Caco-2 (cell line): ENCODE data around the gene FSTL3. TPM values are rescaled to one million over a fixed set of nuclear protein-coding genes. Genes with fewer than 3 reads are reported as not detected.

ENCODE experiments used
- BruUV-seq: library from RNA; stranded (reverse); fragments of 400-500 nt; replicated peaks from 2 replicates; lab custom pipeline; 2021; lab: Mats Ljungman, UMichigan
- CTCF ChIA-PET: fragments of 300-600 bp; sonication (Branson Sonifier 250); formaldehyde crosslinking; loops from one replicate; lab custom pipeline; 2022; ENCODE audit warnings: antibody characterized with exemption; lab: Charles Lee
- POLR2A ChIA-PET: fragments of 300-600 bp; sonication (Branson Sonifier 250); formaldehyde crosslinking; loops from one replicate; lab custom pipeline; 2022; ENCODE audit warnings: antibody characterized with exemption; lab: Charles Lee
- DNase-seq, 2 experiments: peaks; one replicate each; pipeline versions ENCODE4 v3.0.0 to v3.0.0-alpha.2; 2020 to 2022
- H3K27me3 ChIP-seq: replicated peaks from 2 replicates; pipeline ENCODE4 v1.6.0; 2011; ENCODE audit warnings: low read length; ENCODE audit not compliant: control insufficient read depth, insufficient read depth
- H3K36me3 ChIP-seq: 2 replicates; pipeline ENCODE4 v1.5.1; 2011; ENCODE audit warnings: low read length; ENCODE audit not compliant: control insufficient read depth, insufficient read depth
- H3K4me1 ChIP-seq: fragments of 250-450 bp; sonication (Bioruptor Pico); 2 replicates; pipeline ENCODE4 v1.5.1; 2020; ENCODE audit warnings: mild to moderate bottlenecking
- H3K4me3 ChIP-seq: 2 replicates; pipeline ENCODE4 v1.5.1; 2011; ENCODE audit warnings: low read depth, mild to moderate bottlenecking, control low read depth, low read length
- H3K9me3 ChIP-seq: fragments of 250-450 bp; sonication (Bioruptor Pico); 2 replicates; pipeline ENCODE4 v1.5.1; 2020; ENCODE audit warnings: mild to moderate bottlenecking, moderate library complexity
- H3K27ac Mint-ChIP-seq: one replicate; pipeline ENCODE4 v1.8.0; 2022; ENCODE audit warnings: mixed read lengths; ENCODE audit not compliant: unreplicated experiment
- H3K27me3 Mint-ChIP-seq: one replicate; pipeline ENCODE4 v1.8.0; 2022; ENCODE audit warnings: mixed read lengths; ENCODE audit not compliant: insufficient read depth, unreplicated experiment
- H3K36me3 Mint-ChIP-seq: one replicate; pipeline ENCODE4 v1.8.0; 2022; ENCODE audit warnings: mild to moderate bottlenecking, mixed read lengths; ENCODE audit not compliant: insufficient read depth, unreplicated experiment
- H3K4me1 Mint-ChIP-seq: one replicate; pipeline ENCODE4 v1.8.0; 2022; ENCODE audit warnings: low read depth, mixed read lengths; ENCODE audit not compliant: unreplicated experiment
- H3K4me3 Mint-ChIP-seq: one replicate; pipeline ENCODE4 v1.8.0; 2022; ENCODE audit warnings: mild to moderate bottlenecking, moderate library complexity, mixed read lengths; ENCODE audit not compliant: unreplicated experiment
- H3K9me3 Mint-ChIP-seq: one replicate; pipeline ENCODE4 v1.8.0; 2022; ENCODE audit warnings: mixed read lengths; ENCODE audit not compliant: unreplicated experiment
- intact Hi-C: fragments of 100-400 bp; cut with micrococcal nuclease; formaldehyde crosslinking; loops from one replicate; pipeline ENCODE4 v1.10.0; 2022; ENCODE audit not compliant: unreplicated experiment
- total RNA-seq: library from RNA; stranded (reverse); gene quantifications from 2 replicates; pipeline ENCODE4 v1.2.3, GENCODE V29; 2022
- TF ChIP-seq, protein P1 (sequence below), 2 experiments: fragments of 200-600 bp in 1 of 2; IDR thresholded peaks; 1 replicate in 1 of 2; 2 replicates in 1 of 2; pipeline versions ENCODE4 v1.5.1 to v1.8.0; 2011 to 2022; ENCODE audit warnings: antibody characterized with exemption in 1 of 2, control low read depth in 1 of 2, inconsistent platforms in 1 of 2, low read depth in 1 of 2, low read length in 1 of 2, mild to moderate bottlenecking in 1 of 2, moderate library complexity in 1 of 2; ENCODE audit not compliant: insufficient read depth in 1 of 2, severe bottlenecking in 1 of 2, unreplicated experiment in 1 of 2

FSTL3 gene
- total RNA-seq, 1 experiment from 2014 or later = 26.3 TPM

DNA sequence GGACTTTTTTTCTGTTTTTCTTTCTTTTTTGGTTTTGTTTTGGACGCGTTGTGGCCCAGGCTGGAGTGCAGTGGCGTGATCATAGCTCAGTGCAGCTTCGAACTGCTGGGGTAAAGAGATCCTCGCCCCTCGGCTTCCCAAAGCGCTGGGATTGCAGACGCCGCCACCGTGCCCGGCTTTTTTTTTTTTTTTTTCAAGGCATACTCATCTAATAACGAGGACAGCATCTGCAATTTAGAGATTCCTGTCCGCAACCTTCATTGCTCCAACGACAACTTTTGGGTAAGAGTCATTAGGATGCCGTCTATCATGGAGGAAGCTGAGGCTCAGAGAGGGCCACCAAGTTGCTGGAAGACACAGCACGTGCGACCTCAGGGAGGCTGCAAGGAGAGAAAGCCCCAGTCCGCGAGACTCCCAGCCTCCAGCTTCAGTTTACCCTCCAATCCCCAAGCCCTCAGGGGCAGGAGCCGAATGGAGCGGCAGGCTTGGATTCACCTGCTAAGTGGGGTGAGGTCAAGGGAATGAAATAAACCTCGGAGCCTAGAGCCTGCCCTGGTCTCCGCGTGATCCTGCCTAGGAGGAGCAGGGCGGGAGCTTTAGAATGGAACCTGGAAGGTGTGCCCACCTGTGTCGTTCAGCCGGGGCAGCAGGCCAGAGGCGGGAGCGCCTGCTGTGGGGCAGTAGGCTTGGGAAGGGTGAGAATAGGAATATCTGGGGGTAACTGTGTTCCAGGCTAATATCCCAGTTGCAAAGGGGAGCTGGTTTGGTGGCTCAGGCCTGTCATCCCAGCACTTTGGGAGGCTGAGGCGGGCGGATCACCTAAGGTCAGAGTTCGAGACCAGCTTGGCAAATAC, 42.2 kb upstream of the FSTL3 start:
- peaks cover 7% of the 10 kb centered on the region for H3K4me1 Mint-ChIP-seq
- H3K27ac Mint-ChIP-seq = peak overlapping the region; percentile 96
- no peaks in the 10 kb centered on the region for H3K9me3 Mint-ChIP-seq
- peak overlapping the region; percentile 100 for H3K4me3 Mint-ChIP-seq
- no peaks in the 10 kb centered on the region for H3K27me3 ChIP-seq
- H3K4me3 ChIP-seq = peak overlapping the region; percentile 57
- H3K36me3 ChIP-seq = no peaks in the 10 kb centered on the region
- ChIA-PET CTCF (no interaction called here), POLR2A (interaction anchor here (0.7 kb wide), 1 partner anchor 102 kb away, joined by 3 read pairs; the partner anchor contains the start of gene CDC34)
- intact Hi-C loops = loop anchor here (2.0 kb wide), 1 partner anchor 61 kb away; the partner anchor contains the start of gene BSG
- H3K9me3 ChIP-seq = no peaks in the 10 kb centered on the region
- peaks cover 29% of the 10 kb centered on the region for H3K36me3 Mint-ChIP-seq
- H3K4me1 ChIP-seq = peaks cover 8% of the 10 kb centered on the region; the same call in 1 of the 2 replicates
- DNase-seq = no peak
- H3K27me3 Mint-ChIP-seq = no peaks in the 10 kb centered on the region
- BruUV-seq = no TSS peak
- TF ChIP-seq, protein P1, sequence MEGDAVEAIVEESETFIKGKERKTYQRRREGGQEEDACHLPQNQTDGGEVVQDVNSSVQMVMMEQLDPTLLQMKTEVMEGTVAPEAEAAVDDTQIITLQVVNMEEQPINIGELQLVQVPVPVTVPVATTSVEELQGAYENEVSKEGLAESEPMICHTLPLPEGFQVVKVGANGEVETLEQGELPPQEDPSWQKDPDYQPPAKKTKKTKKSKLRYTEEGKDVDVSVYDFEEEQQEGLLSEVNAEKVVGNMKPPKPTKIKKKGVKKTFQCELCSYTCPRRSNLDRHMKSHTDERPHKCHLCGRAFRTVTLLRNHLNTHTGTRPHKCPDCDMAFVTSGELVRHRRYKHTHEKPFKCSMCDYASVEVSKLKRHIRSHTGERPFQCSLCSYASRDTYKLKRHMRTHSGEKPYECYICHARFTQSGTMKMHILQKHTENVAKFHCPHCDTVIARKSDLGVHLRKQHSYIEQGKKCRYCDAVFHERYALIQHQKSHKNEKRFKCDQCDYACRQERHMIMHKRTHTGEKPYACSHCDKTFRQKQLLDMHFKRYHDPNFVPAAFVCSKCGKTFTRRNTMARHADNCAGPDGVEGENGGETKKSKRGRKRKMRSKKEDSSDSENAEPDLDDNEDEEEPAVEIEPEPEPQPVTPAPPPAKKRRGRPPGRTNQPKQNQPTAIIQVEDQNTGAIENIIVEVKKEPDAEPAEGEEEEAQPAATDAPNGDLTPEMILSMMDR (IDR thresholded peaks at IDR 0.05; ENCODE audit: insufficient read depth in 1 of 2, low read depth in 1 of 2, low read length in 1 of 2, severe bottlenecking in 1 of 2, unreplicated experiment in 1 of 2) = no peak

DNA sequence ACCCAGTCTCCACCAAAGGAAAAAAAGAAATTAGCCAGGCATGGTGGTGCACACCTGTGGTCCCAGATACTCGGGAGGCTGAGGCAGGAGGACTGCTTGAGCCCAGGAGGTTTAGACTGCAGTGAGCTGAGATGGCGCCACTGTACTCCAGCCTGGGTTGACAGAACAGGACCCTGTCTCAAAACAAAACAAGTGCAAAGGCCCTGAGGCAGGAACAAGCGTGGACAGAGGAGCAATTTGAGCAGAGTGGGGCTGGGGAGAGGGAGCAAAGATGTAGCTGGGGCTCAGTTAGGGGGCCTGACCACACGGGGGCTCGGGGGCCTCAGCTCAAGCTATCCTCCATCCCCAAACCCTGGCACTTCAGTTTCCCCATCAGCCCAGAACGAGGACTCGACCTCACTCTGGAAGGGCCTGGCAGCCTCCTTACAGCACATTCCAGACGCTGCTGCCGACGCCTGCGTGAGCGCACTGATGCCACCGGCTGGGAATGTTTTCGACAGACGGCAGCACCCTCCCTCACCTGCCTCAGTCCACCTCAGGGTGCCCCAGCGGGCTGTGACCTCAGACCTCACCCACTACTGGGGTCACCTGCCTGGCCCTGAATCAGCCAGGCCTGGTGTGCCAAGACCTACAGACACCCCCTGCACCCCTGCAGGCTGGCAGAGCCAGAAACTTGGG, 41.1 kb upstream of the FSTL3 start:
- no peaks in the 10 kb centered on the region for H3K9me3 ChIP-seq
- DNase-seq = no peak
- CTCF ChIA-PET = no interaction called here
- peaks cover 11% of the 10 kb centered on the region; the same call in 1 of the 2 replicates for H3K4me1 ChIP-seq
- no TSS peak for BruUV-seq
- no peaks in the 10 kb centered on the region for H3K9me3 Mint-ChIP-seq
- no peak overlapping the region for H3K27ac Mint-ChIP-seq
- H3K27me3 ChIP-seq = no peaks in the 10 kb centered on the region
- intact Hi-C loops = no loop called here
- peaks cover 13% of the 10 kb centered on the region for H3K4me1 Mint-ChIP-seq
- H3K36me3 Mint-ChIP-seq = peaks cover 34% of the 10 kb centered on the region
- POLR2A ChIA-PET = no interaction called here
- H3K27me3 Mint-ChIP-seq = peaks cover 4% of the 10 kb centered on the region
- H3K4me3 Mint-ChIP-seq = no peak overlapping the region
- H3K4me3 ChIP-seq = no peak overlapping the region
- no peaks in the 10 kb centered on the region for H3K36me3 ChIP-seq
- TF ChIP-seq, protein P1 (IDR thresholded peaks at IDR 0.05; ENCODE audit: insufficient read depth in 1 of 2, low read depth in 1 of 2, low read length in 1 of 2, severe bottlenecking in 1 of 2, unreplicated experiment in 1 of 2) = no peak

DNA sequence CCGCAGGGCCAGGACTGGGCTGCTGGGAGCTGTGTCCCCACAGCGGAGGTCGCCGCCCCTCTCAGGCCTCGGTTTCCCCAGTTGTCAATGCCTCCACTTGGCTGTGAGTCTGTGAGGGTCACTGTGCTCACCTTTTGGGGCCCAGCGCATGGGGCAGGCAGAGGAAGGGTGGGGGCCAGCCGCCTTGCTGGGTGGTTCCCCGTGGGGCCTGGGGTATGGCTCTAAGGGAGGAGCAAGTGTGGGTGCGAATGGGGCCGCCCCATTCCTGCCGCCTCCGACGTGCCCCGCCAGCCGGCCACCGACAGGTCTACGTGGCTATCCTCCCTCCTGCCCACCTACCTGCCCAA, 37.3 kb upstream of the FSTL3 start:
- intact Hi-C loops = no loop called here
- no peaks in the 10 kb centered on the region for H3K9me3 Mint-ChIP-seq
- peak overlapping the region; percentile 71 for H3K4me3 Mint-ChIP-seq
- H3K36me3 Mint-ChIP-seq = peaks cover 17% of the 10 kb centered on the region
- H3K27me3 Mint-ChIP-seq = peaks cover 4% of the 10 kb centered on the region
- BruUV-seq = no TSS peak
- TF ChIP-seq, protein P1 (IDR thresholded peaks at IDR 0.05; ENCODE audit: insufficient read depth in 1 of 2, low read depth in 1 of 2, low read length in 1 of 2, severe bottlenecking in 1 of 2, unreplicated experiment in 1 of 2) = no peak
- peaks cover 11% of the 10 kb centered on the region; the same call in 1 of the 2 replicates for H3K4me1 ChIP-seq
- H3K4me3 ChIP-seq = peak overlapping the region; percentile 36
- POLR2A ChIA-PET = no interaction called here
- DNase-seq = no peak
- H3K9me3 ChIP-seq = no peaks in the 10 kb centered on the region
- peaks cover 12% of the 10 kb centered on the region for H3K4me1 Mint-ChIP-seq
- no peak overlapping the region for H3K27ac Mint-ChIP-seq
- CTCF ChIA-PET = no interaction called here
- H3K36me3 ChIP-seq = no peaks in the 10 kb centered on the region
- no peaks in the 10 kb centered on the region for H3K27me3 ChIP-seq
